Erythroblast (primary cell): ENCODE measurements around the gene GORASP2.

Source experiments
- GATA1 ChIP-seq: IDR thresholded peaks from 2 replicates; pipeline ENCODE4 v1.6.1; 2011; ENCODE audit warnings: low read depth, mild to moderate bottlenecking, control low read depth, low read length, moderate library complexity
- POLR2A ChIP-seq: IDR thresholded peaks from 2 replicates; pipeline ENCODE4 v1.6.1; 2011; ENCODE audit warnings: mild to moderate bottlenecking, low read length

- no peak for TF ChIP-seq POLR2A
- TF ChIP-seq GATA1 = no peak
Observed at GRCh38 chr2:170996316-170996715, 67.3 kb downstream of the GORASP2 start.
